CD4-positive, alpha-beta T cell treated with Interleukin-6 for 4 hours (primary cell): ENCODE measurements around the gene RTKN2.
A peak's percentile ranks its signal among the peaks of the same experiment; 100 is the strongest.

Source experiments
- DNase-seq: peaks from one replicate; pipeline ENCODE4 v3.0.0-alpha.2; 2020; ENCODE audit warnings: mixed read lengths

RTKN2 gene

GRCh38 chr10:62214364-62214874 is 54.2 kb downstream of the RTKN2 start:
- DNase-seq: no peak

- no peak for DNase-seq
Measured at GRCh38 chr10:62205750-62206399, 62.8 kb downstream of the RTKN2 start.

GRCh38 chr10:62199584-62199983 is 69.1 kb downstream of the RTKN2 start:
- DNase-seq: no peak

GRCh38 chr10:62196528-62196927 is 72.1 kb downstream of the RTKN2 start:
- DNase-seq: no peak

GRCh38 chr10:62195675-62195926 is 73.0 kb downstream of the RTKN2 start:
- DNase-seq: no peak

GRCh38 chr10:62194924-62195674 is 73.5 kb downstream of the RTKN2 start:
- no peak for DNase-seq

- DNase-seq: no peak
Measured at GRCh38 chr10:62193479-62193878, 75.2 kb downstream of the RTKN2 start.

GRCh38 chr10:62189131-62189530 is 79.5 kb downstream of the RTKN2 start:
- no peak for DNase-seq

GRCh38 chr10:62188021-62188616 is 80.5 kb downstream of the RTKN2 start:
- no peak for DNase-seq

GRCh38 chr10:62186999-62187675 is 81.5 kb downstream of the RTKN2 start:
- DNase-seq: no peak

- DNase-seq: peak; percentile 12
Measured at GRCh38 chr10:62185919-62186692, 82.5 kb downstream of the RTKN2 start.

GRCh38 chr10:62183857-62184795 is 84.5 kb downstream of the RTKN2 start:
- no peak for DNase-seq

GRCh38 chr10:62183442-62183841 is 85.2 kb downstream of the RTKN2 start:
- DNase-seq: peak; percentile 64

- DNase-seq: no peak
Measured at GRCh38 chr10:62182595-62182994, 86.0 kb downstream of the RTKN2 start.

- no peak for DNase-seq
Measured at GRCh38 chr10:62182171-62182570, 86.5 kb downstream of the RTKN2 start.

GRCh38 chr10:62180677-62181076 is 88.0 kb downstream of the RTKN2 start:
- no peak for DNase-seq

GRCh38 chr10:62178568-62178967 is 90.1 kb downstream of the RTKN2 start:
- DNase-seq: no peak

GRCh38 chr10:62177111-62177510 is 91.5 kb downstream of the RTKN2 start:
- DNase-seq: no peak

- no peak for DNase-seq
Measured at GRCh38 chr10:62175251-62175650, 93.4 kb downstream of the RTKN2 start.

- DNase-seq: no peak
Measured at GRCh38 chr10:62172465-62172864, 96.2 kb downstream of the RTKN2 start.

GRCh38 chr10:62171791-62172190 is 96.9 kb downstream of the RTKN2 start:
- DNase-seq: no peak

GRCh38 chr10:62170732-62171131 is 97.9 kb downstream of the RTKN2 start:
- DNase-seq: no peak
